SIG-M5 treated with dmso at 0.1 percent for 504 hours (cell line): Measurements from ENCODE around the gene LDB2.

Experiments used
- DNase-seq: peaks from one replicate; lab custom pipeline; 2025; ENCODE audit not compliant: unreplicated experiment; lab: John Stamatoyannopoulos, UW

Gene LDB2

GRCh38 chr4:16844816-16845586 lies 53.4 kb downstream of the LDB2 start:
- DNase-seq, result no peak

DNA sequence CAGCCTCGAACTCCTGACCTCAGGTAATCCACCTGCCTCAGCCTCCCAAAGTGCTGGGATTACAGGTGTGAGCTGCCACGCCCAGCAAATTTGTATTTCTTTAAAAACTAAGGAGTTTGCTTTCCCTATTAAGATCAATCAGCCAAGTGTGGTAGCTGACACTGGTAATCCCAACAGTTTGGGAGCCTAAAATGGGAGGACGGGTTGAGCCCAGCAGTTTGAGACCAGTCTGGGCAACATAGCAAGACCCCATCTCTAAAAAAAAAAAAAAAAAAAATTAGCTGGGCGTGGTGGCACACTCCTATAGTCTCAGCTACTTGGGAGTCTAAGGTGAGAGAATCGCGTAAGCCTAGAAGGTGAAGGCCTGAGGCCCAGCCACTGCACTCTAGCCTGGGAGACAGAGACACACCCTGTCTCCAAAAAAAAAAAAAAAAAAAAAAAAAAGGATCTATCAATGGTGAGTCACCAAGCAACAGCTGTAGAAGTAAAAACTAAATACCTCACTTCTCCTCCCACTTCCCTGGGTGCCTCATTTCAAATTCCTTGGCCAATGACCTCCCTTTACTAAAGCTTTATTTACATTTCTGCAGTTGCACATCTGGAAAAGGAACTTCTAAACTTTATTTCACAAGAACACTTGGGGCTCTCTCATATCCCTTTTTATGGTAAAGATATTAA lies 54.5 kb downstream of the LDB2 start:
- DNase-seq, result no peak

GRCh38 chr4:16838226-16838875 lies 60.1 kb downstream of the LDB2 start:
- DNase-seq, result no peak

DNA sequence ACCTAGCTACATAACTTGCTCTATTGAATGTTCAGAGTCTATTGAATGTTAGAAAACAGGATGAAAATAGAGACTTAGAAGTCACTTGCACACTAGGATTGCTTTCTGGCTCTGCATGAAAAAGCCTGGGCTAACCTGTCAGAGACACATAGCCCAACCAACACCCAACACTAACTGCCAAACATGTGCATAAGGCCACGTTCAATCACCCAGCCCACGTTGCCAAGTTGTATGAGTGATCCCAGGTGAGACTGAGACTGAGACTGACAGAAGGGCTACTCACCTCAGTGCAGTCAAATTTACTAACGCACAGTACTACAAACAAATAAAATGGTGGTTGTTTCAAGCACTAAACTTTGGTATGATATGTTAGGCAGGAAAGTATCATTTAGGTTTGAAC lies 61.0 kb downstream of the LDB2 start:
- no peak for DNase-seq

- no peak for DNase-seq
Measured at GRCh38 chr4:16836324-16836723, 62.1 kb downstream of the LDB2 start.

DNA sequence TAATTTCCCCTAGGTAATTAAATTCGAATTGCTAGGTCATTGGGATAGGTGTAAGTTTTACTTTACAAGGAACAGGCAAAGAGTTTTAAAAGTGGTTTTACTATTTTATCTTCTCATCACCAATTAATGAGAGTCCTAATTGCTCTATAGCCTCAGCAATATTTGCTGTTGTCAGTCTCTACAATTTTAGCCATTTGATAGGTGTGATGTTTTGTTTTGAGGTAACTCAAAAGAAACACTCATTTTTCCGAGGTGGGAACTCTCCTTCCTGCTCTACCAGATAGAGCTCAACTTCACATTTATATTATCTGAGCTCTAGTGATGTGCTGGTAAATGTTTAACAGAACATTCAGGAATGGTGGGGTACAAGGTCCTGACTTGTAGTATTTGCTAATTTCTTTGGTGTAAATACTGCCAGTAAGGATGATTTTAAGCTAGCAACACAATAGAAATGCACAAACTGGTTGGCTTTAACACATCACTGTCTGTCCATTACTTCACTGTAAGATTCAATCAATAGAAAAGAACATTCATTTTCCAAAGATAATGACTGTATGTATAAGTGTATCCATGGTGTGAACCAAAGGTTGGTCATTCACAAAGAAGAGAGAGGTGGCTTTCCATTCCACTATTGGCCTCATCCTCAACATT lies 62.7 kb downstream of the LDB2 start:
- DNase-seq, result no peak

DNA sequence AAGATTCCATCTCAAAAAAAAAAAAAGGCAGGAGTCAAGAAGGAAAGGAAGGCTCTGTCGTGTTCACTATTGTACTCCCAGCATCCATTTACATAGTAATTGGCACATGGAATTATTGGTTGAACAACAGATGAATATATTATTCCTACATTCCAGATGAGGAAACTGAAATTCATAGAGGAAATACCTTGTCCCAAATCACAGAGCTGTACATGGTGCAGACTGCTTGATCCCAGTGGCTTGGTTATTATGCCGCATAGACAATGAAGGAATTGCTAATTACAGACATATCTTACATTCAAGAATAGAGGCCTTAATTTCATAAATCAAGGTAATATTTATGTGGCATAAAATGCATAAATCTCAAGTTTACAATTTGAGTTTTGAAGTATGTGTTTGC lies 63.6 kb downstream of the LDB2 start:
- DNase-seq, result no peak

- DNase-seq, result no peak
Measured at GRCh38 chr4:16833722-16834121, 64.7 kb downstream of the LDB2 start.

GRCh38 chr4:16830081-16830480 lies 68.4 kb downstream of the LDB2 start:
- no peak for DNase-seq

GRCh38 chr4:16827794-16828724 lies 70.4 kb downstream of the LDB2 start:
- no peak for DNase-seq

DNA sequence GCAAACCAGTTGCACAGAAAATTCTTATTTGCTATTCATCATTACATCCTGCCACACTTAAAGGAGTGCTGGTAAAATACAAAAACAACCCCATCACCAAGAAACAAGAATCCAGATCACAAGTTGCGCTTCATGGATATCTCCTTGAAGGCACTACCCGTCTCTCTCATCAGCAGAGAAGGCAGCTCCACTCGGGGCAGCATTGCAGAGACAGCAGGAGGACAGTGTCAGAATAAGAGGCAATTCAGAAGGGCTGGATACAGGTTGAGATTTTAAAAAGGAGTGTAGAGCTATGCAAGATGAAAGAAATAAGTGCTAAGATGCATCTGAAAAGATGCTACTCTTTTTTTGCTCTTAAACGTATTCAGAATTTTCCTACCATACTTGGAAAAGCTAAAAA lies 71.4 kb downstream of the LDB2 start:
- no peak for DNase-seq

- no peak for DNase-seq
Measured at GRCh38 chr4:16826406-16826910, 72.0 kb downstream of the LDB2 start.

DNA sequence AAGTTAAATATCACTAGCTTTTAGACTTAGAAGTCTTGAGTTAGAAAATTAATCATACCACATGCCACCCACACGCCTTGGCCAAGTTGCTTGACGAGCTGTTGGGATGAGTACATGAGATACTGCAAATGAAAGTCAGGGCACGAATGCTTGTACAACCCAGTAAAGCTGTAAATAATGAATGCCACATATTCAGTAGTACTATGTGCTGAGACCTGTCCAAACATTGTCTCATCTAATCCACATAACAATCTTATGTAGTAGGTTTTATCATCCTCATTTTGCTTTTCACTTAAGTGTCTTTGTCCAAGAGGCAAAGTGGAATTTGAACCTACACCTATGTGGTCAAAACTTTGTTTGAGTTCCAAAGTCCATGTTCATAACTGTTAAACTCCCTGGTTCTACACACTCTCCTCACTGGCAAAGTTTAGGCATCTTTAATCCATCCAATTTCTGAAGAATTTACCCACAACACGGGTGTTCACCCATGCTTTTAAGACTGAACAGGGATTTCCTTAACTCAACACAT lies 74.1 kb downstream of the LDB2 start:
- no peak for DNase-seq

DNA sequence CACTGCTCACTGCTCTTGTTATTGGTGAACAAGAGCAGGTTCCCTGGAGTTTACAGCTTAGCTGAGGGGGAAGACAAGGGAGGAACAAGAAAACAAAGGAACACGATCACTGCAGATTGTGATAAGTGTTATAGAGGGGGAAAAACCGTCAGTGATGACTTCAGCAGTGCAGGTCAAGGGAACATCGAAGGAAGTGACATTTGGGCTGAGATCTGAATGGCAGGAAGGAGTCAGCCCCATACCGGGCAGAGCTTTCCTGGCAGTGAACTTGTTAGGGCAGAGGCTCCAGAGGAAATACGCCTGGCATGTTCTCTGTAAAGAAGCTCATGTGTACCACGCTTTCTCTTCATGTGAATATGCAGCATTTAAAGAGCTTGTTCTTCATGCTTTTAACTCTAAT lies 78.1 kb downstream of the LDB2 start:
- no peak for DNase-seq

GRCh38 chr4:16819652-16820051 lies 78.8 kb downstream of the LDB2 start:
- DNase-seq, result no peak

DNA sequence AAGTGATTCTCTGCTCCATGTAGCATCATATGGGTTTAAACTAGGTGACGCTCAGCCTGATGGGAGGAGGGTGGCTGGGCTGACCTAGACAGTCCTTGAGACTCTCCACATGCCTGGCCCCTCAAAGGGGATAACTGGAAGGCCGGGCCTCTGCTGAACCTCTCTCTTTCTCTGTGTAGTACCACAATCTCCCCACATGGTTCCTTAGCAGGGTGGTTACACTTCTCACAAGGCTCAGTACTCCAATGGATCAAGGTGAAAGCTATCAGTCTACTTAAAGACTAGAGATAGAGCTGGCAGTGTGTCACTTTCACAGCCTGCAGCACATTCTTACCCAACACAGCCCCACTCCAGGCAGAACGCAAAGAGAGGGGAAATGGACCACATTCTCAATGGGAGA lies 80.4 kb downstream of the LDB2 start:
- DNase-seq, result no peak

GRCh38 chr4:16817286-16817685 lies 81.2 kb downstream of the LDB2 start:
- no peak for DNase-seq

GRCh38 chr4:16814361-16814760 lies 84.1 kb downstream of the LDB2 start:
- no peak for DNase-seq

DNA sequence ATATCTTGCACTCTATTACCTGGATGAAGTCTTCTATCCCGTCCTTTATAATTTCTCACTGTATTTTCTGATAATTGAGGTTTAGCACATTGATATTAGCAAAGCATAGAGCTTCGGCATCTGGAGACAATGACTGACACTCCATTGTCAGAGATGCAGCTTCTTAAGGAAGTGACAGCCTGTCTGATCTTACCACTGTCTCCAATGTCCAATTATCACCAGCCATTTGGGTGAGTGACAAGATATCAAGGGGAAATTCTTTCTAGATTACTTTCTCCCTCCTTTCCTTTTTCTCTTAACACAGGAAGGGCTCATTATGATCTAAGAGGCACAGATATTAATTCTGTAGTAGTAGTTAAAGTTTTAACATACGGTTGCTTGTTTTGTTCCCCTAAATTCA lies 86.4 kb downstream of the LDB2 start:
- DNase-seq, result no peak

- DNase-seq, result no peak
Measured at GRCh38 chr4:16809943-16810342, 88.5 kb downstream of the LDB2 start.
